ENCODE results near the gene RIMBP2. TPM values are rescaled to one million over a fixed set of nuclear protein-coding genes. Genes with fewer than 3 reads are reported as not detected.

The RIMBP2 gene
- total RNA-seq, 1 donor from 2014 or later: 0.09 TPM

- no peak overlapping the region for H3K27ac ChIP-seq
- no peak overlapping the region for H3K4me3 ChIP-seq
- no peaks in the 10 kb centered on the region for H3K36me3 ChIP-seq
- TF ChIP-seq, protein P1, sequence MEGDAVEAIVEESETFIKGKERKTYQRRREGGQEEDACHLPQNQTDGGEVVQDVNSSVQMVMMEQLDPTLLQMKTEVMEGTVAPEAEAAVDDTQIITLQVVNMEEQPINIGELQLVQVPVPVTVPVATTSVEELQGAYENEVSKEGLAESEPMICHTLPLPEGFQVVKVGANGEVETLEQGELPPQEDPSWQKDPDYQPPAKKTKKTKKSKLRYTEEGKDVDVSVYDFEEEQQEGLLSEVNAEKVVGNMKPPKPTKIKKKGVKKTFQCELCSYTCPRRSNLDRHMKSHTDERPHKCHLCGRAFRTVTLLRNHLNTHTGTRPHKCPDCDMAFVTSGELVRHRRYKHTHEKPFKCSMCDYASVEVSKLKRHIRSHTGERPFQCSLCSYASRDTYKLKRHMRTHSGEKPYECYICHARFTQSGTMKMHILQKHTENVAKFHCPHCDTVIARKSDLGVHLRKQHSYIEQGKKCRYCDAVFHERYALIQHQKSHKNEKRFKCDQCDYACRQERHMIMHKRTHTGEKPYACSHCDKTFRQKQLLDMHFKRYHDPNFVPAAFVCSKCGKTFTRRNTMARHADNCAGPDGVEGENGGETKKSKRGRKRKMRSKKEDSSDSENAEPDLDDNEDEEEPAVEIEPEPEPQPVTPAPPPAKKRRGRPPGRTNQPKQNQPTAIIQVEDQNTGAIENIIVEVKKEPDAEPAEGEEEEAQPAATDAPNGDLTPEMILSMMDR (IDR thresholded peaks at IDR 0.05): no peak
- DNase-seq (no peak), ATAC-seq (no peak)
- peaks cover 6% of the 10 kb centered on the region for H3K9me3 ChIP-seq
- intact Hi-C loops (cut with DNase I): no loop called here
- H3K27me3 ChIP-seq: no peaks in the 10 kb centered on the region
- H3K4me1 ChIP-seq: no peaks in the 10 kb centered on the region
Measured at GRCh38 chr12:130569521-130569920, 146.6 kb downstream of the RIMBP2 start.

GRCh38 chr12:130568501-130568900 is 147.6 kb downstream of the RIMBP2 start:
- H3K9me3 ChIP-seq: peaks cover 6% of the 10 kb centered on the region
- H3K27ac ChIP-seq: no peak overlapping the region
- no peak for ATAC-seq
- no peak overlapping the region for H3K4me3 ChIP-seq
- intact Hi-C loops (cut with DNase I): no loop called here
- TF ChIP-seq, protein P1 (IDR thresholded peaks at IDR 0.05): no peak
- H3K4me1 ChIP-seq: no peaks in the 10 kb centered on the region
- H3K27me3 ChIP-seq: no peaks in the 10 kb centered on the region
- DNase-seq: no peak
- H3K36me3 ChIP-seq: no peaks in the 10 kb centered on the region

- TF ChIP-seq, protein P1 (IDR thresholded peaks at IDR 0.05): no peak
- Histone ChIP-seq H3K27ac (no peak overlapping the region), H3K4me1 (no peaks in the 10 kb centered on the region), H3K9me3 (peaks cover 6% of the 10 kb centered on the region), H3K36me3 (no peaks in the 10 kb centered on the region), H3K27me3 (no peaks in the 10 kb centered on the region), H3K4me3 (no peak overlapping the region)
- intact Hi-C loops (cut with DNase I): no loop called here
- ATAC-seq: no peak
- no peak for DNase-seq
Measured at GRCh38 chr12:130568041-130568440, 148.1 kb downstream of the RIMBP2 start.

GRCh38 chr12:130566446-130567155 is 149.5 kb downstream of the RIMBP2 start:
- TF ChIP-seq, protein P1 (IDR thresholded peaks at IDR 0.05): no peak
- intact Hi-C loops (cut with DNase I): no loop called here

GRCh38 chr12:130565189-130565588 is 150.9 kb downstream of the RIMBP2 start:
- DNase-seq (no peak), ATAC-seq (no peak)
- Histone ChIP-seq H3K27ac (no peak overlapping the region), H3K27me3 (no peaks in the 10 kb centered on the region), H3K4me1 (no peaks in the 10 kb centered on the region), H3K36me3 (no peaks in the 10 kb centered on the region), H3K9me3 (peaks cover 6% of the 10 kb centered on the region), H3K4me3 (no peak overlapping the region)
- TF ChIP-seq, protein P1 (IDR thresholded peaks at IDR 0.05): no peak
- intact Hi-C loops (cut with DNase I): no loop called here

More at GRCh38 chr12:130566446-130567155, 149.5 kb downstream of the RIMBP2 start:
- H3K4me1 ChIP-seq: no peaks in the 10 kb centered on the region
- ATAC-seq (no peak), DNase-seq (no peak)
- no peak overlapping the region for H3K27ac ChIP-seq
- peaks cover 6% of the 10 kb centered on the region for H3K9me3 ChIP-seq
- no peaks in the 10 kb centered on the region for H3K27me3 ChIP-seq
- no peaks in the 10 kb centered on the region for H3K36me3 ChIP-seq
- no peak overlapping the region for H3K4me3 ChIP-seq
